ENCODE results near the gene RFX4. TPM values are rescaled to one million over a fixed set of nuclear protein-coding genes. Genes with fewer than 3 reads are reported as not detected.
A peak's percentile ranks its signal among the peaks of the same experiment; 100 is the strongest.

RFX4 gene
- total and polyA plus RNA-seq, 2 of the 13 experiments (the other 11 are each of a cell fraction or from before 2014, with no cell fraction given): not detected

GRCh38 chr12:106758349-106759110 lies 175.7 kb downstream of the RFX4 start:
- Histone ChIP-seq H3K4me1 (ENCODE audit: insufficient read depth, low read length) (peaks cover 42% of the 10 kb centered on the region), H3K9me3 (ENCODE audit: low read length) (no peaks in the 10 kb centered on the region), H2AFZ (ENCODE audit: low read length) (peak overlapping the region; percentile 2), H3K9ac (ENCODE audit: insufficient read depth, low read depth, low read length) (peak overlapping the region; percentile 41), H4K20me1 (ENCODE audit: insufficient read depth, low read length) (no peaks in the 10 kb centered on the region), H3K27me3 (ENCODE audit: control insufficient read depth in 1 of 2, insufficient read depth in 2 of 2, low read length in 2 of 2) (no peaks in the 10 kb centered on the region; a peak in 1 of 5 replicates), H3K4me3 (replicated peaks in 1 of 3; ENCODE audit: insufficient read depth in 1 of 3, low read depth in 2 of 3, low read length in 3 of 3) (peak overlapping the region in 2 of 3 experiments; percentile 24 to 41; a peak in 3 of 6 replicates), H3K27ac (ENCODE audit: extremely low read length, insufficient read depth, low read length) (no peak overlapping the region), H3K4me2 (ENCODE audit: low read depth, low read length) (peak overlapping the region; percentile 77), H3K79me2 (ENCODE audit: insufficient read depth, low read length) (no peaks in the 10 kb centered on the region), H3K36me3 (replicated peaks in 1 of 2; ENCODE audit: control insufficient read depth in 1 of 2, insufficient read depth in 2 of 2, low read length in 2 of 2) (no peaks in the 10 kb centered on the region)
- no peak for DNase-seq (ENCODE audit: low spot score)
- WGBS (ENCODE audit: low lambda C conversion rate): 6% methylated on average over 7 of the region's 7 CpGs
- in situ Hi-C loops (cut with HindIII; ENCODE audit: extremely low pct_ligation_motif_present, low pct_unique_long_range_greater_than_20kb): no loop called here
- FAIRE-seq: no peak
- POLR2A ChIA-PET: no interaction called here
- TF ChIP-seq ZGPAT (CRISPR knock-in tag; IDR thresholded peaks at IDR 0.05) (no peak), ZNF263 (CRISPR knock-in tag; IDR thresholded peaks at IDR 0.05) (peak; percentile 44; the same call in 1 of the 2 replicates), PAXIP1 (CRISPR knock-in tag; conservative IDR thresholded peaks at IDR 0.05) (0 out of 2 replicates have a peak, but pooled peaks have one; percentile 12)
- intact Hi-C loops (cut with micrococcal nuclease; ENCODE audit: unreplicated experiment): no loop called here
- peak; percentile 39 for ATAC-seq
- CTCF ChIA-PET (ENCODE audit: low intra/inter-chr PET ratio, low total read pairs): no interaction called here
- no TSS peak for BruUV-seq (replicated peaks)
